Progenitor cell of endocrine pancreas (in vitro differentiated cells): ENCODE results near the gene FBLN1. TPM values are rescaled to one million over a fixed set of nuclear protein-coding genes. Genes with fewer than 3 reads are reported as not detected.

Source experiments
- DNase-seq: peaks from one replicate; pipeline ENCODE4 v3.0.0; 2021; ENCODE audit warnings: low spot score; ENCODE audit not compliant: unreplicated experiment
- H3K27ac Mint-ChIP-seq: 2 replicates; pipeline ENCODE4 v1.8.0; 2021; ENCODE audit warnings: mild to moderate bottlenecking, moderate library complexity, mixed read lengths
- H3K27me3 Mint-ChIP-seq: 2 replicates; pipeline ENCODE4 v1.8.0; 2021; ENCODE audit warnings: mixed read lengths
- H3K36me3 Mint-ChIP-seq: 2 replicates; pipeline ENCODE4 v1.8.0; 2022; ENCODE audit warnings: mixed read lengths; ENCODE audit not compliant: insufficient read depth
- H3K4me1 Mint-ChIP-seq: 2 replicates; pipeline ENCODE4 v1.8.0; 2021; ENCODE audit warnings: low read depth, mixed read lengths
- H3K4me3 Mint-ChIP-seq: 2 replicates; pipeline ENCODE4 v1.8.0; 2021; ENCODE audit warnings: low read depth, mild to moderate bottlenecking, moderate library complexity, mixed read lengths
- H3K9me3 Mint-ChIP-seq: 2 replicates; pipeline ENCODE4 v1.8.0; 2021; ENCODE audit warnings: low read depth, mixed read lengths
- CTCF ChIP-seq: fragments of 200-600 bp; sonication (generic); IDR thresholded peaks from one replicate; pipeline ENCODE4 v1.5.0; 2021; ENCODE audit warnings: antibody characterized with exemption, mild to moderate bottlenecking; ENCODE audit not compliant: unreplicated experiment
- total RNA-seq: library from RNA; stranded (reverse); gene quantifications from 2 replicates; pipeline ENCODE4 v1.2.1, GENCODE V29; 2021

FBLN1 gene
- total RNA-seq, 1 donor from 2014 or later, result 258 TPM

- Mint-ChIP-seq H3K4me3 (no peak overlapping the region), H3K27ac (no peak overlapping the region), H3K27me3 (no peaks in the 10 kb centered on the region), H3K36me3 (no peaks in the 10 kb centered on the region), H3K9me3 (no peaks in the 10 kb centered on the region), H3K4me1 (no peaks in the 10 kb centered on the region)
- DNase-seq, result no peak
- no peak for TF ChIP-seq CTCF
These were observed 79.7 kb downstream of the FBLN1 start for GRCh38 chr22:45582236-45582954.

- no peak for DNase-seq
- H3K27ac Mint-ChIP-seq, result no peak overlapping the region
- no peaks in the 10 kb centered on the region for H3K36me3 Mint-ChIP-seq
- TF ChIP-seq CTCF, result no peak
- H3K4me3 Mint-ChIP-seq, result no peak overlapping the region
- no peaks in the 10 kb centered on the region for H3K9me3 Mint-ChIP-seq
- no peaks in the 10 kb centered on the region for H3K4me1 Mint-ChIP-seq
- no peaks in the 10 kb centered on the region for H3K27me3 Mint-ChIP-seq
These were observed 80.3 kb downstream of the FBLN1 start for GRCh38 chr22:45582955-45583320.

- H3K4me3 Mint-ChIP-seq, result no peak overlapping the region
- no peak for TF ChIP-seq CTCF
- peaks cover 1% of the 10 kb centered on the region for H3K4me1 Mint-ChIP-seq
- H3K27ac Mint-ChIP-seq, result no peak overlapping the region
- no peaks in the 10 kb centered on the region for H3K27me3 Mint-ChIP-seq
- no peaks in the 10 kb centered on the region for H3K9me3 Mint-ChIP-seq
- H3K36me3 Mint-ChIP-seq, result no peaks in the 10 kb centered on the region
- DNase-seq, result no peak
These were observed 80.8 kb downstream of the FBLN1 start for GRCh38 chr22:45583504-45583903.

- Mint-ChIP-seq H3K4me3 (no peak overlapping the region), H3K4me1 (peaks cover 1% of the 10 kb centered on the region), H3K27me3 (no peaks in the 10 kb centered on the region), H3K36me3 (no peaks in the 10 kb centered on the region), H3K9me3 (no peaks in the 10 kb centered on the region), H3K27ac (no peak overlapping the region)
- TF ChIP-seq CTCF, result no peak
- no peak for DNase-seq
These were observed 81.5 kb downstream of the FBLN1 start for GRCh38 chr22:45584121-45584570.

- peaks cover 1% of the 10 kb centered on the region for H3K4me1 Mint-ChIP-seq
- no peaks in the 10 kb centered on the region for H3K9me3 Mint-ChIP-seq
- no peaks in the 10 kb centered on the region for H3K27me3 Mint-ChIP-seq
- TF ChIP-seq CTCF, result no peak
- no peak for DNase-seq
- no peak overlapping the region for H3K4me3 Mint-ChIP-seq
- H3K27ac Mint-ChIP-seq, result no peak overlapping the region
- no peaks in the 10 kb centered on the region for H3K36me3 Mint-ChIP-seq
These were observed 82.1 kb downstream of the FBLN1 start for GRCh38 chr22:45584621-45585436.
